K562 treated with DMSO at 1 percent for 12 hours (cell line): ENCODE data around the gene FRG2. TPM values are rescaled to one million over a fixed set of nuclear protein-coding genes. Genes with fewer than 3 reads are reported as not detected.

Experiments used
- total RNA-seq: library from RNA; unstranded; fragments of 300-600 nt; gene quantifications from 2 replicates; pipeline ENCODE4 v1.2.3, GENCODE V29; 2022; ENCODE audit not compliant: insufficient read depth

The FRG2 gene
- 0.81 TPM in 1 of 2 replicates, not detected in the other for total RNA-seq

DNA sequence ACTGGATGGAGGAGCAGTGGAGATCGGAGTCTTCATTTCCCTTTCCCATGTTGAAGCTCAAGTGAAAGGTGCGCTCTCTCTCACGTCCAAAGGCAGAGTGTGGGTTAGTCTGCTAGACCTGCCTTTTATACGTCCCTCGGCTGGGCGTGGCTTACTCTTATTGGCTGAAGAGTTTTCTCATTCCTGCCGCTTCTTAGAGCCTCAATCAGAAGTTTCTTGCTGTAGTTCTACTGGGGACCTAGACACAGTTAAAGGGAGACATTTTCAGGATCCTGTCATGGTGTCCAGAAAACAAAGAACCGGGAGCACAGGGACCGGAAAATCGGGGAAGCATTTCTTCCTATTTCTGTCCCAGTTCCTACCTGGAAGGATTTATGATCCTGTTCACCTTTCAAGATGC lies at the start of gene FRG2:
Gene FRG2, minus strand, starts transcription at position 101 of the 400 bp plus-strand sequence. Its CDS starts 52 bp downstream, at position 49.

DNA sequence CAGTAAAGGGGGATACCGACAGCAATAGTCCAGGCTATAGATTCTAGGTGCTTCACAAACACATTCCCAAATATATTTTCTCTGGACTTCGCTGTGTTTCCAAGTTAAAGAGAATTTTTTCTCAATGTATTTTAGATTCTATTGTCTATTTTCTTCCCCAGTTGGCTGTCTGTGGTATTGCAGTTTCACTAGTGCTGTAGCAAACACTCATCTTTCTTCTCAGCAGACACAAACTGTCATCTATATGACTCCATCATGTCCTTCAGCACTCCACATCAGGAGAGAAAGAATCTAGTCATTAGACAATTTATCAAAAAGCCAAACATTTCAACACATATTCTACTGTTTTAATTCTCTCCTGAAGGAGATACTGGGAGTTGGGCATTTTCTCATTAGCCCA lies 37.3 kb upstream of the FRG2 start, which contains the start of gene DBET:
Gene DBET, plus strand, starts transcription at position 161 of the 400 bp plus-strand sequence.

Other genes with a start within 250 kb of the FRG2 start
- 50.8 and 62.4 TPM in 2 replicates for gene FRG1, start 86.4 kb downstream of the FRG2 start, total RNA-seq
- not detected in 2 replicates for gene DBET, start 37.2 kb upstream of the FRG2 start, total RNA-seq
- gene DUX4, start 146.5 kb upstream of the FRG2 start, total RNA-seq = not detected in 2 replicates